Upper lobe of left lung (tissue), 6 donors: ENCODE results near the gene MSL1. TPM values are rescaled to one million over a fixed set of nuclear protein-coding genes. Genes with fewer than 3 reads are reported as not detected.

Experiments used
- ATAC-seq, 2 donors: fragments of 200-7000 bp; cut with Tn5 transposase; one replicate each; pipeline ENCODE4 v1.9.1; 2022; ENCODE audit warnings: mild to moderate bottlenecking in 2 of 2, moderate library complexity in 2 of 2; ENCODE audit not compliant: low FRiP score in 2 of 2
- DNase-seq, 2 donors: peaks; one replicate each; pipeline ENCODE4 v3.0.0-alpha.2; 2019 to 2020
- H3K27ac ChIP-seq, 4 donors: fragments of 200-600 bp; sonication (generic); one replicate each; pipeline ENCODE4 v1.5.1; 2016 to 2019
- H3K27me3 ChIP-seq, 4 donors: fragments of 200-600 bp; sonication (generic); one replicate each; pipeline ENCODE4 v1.5.1; 2017 to 2019
- H3K36me3 ChIP-seq, 4 donors: fragments of 200-600 bp; sonication (generic); one replicate each; pipeline ENCODE4 v1.5.1; 2016 to 2019
- H3K4me1 ChIP-seq, 4 donors: fragments of 200-600 bp; sonication (generic); one replicate each; pipeline ENCODE4 v1.5.1; 2018 to 2019
- H3K4me3 ChIP-seq, 4 donors: fragments of 200-600 bp; sonication (generic); one replicate each; pipeline ENCODE4 v1.5.1; 2017 to 2019; ENCODE audit warnings: mild to moderate bottlenecking in 2 of 4, moderate library complexity in 1 of 4
- H3K9me3 ChIP-seq, 4 donors: fragments of 200-600 bp; sonication (generic); one replicate each; pipeline ENCODE4 v1.5.1; 2018 to 2019
- CTCF ChIP-seq, 6 experiments: fragments of 450-650 bp in 4 of 6; fragments of 200-600 bp in 2 of 6; sonication (generic) in 2 of 6; IDR thresholded peaks; one replicate each; pipeline ENCODE4 v1.5.1; 2016 to 2019; ENCODE audit warnings: antibody characterized with exemption in 6 of 6
- EP300 ChIP-seq, 4 donors: sonication (generic); formaldehyde crosslinking; IDR thresholded peaks; one replicate each; pipeline ENCODE4 v1.5.1; 2017; ENCODE audit warnings: antibody characterized with exemption in 4 of 4, control low read depth in 2 of 4
- POLR2A ChIP-seq, 4 donors: fragments of 450-650 bp; IDR thresholded peaks; one replicate each; pipeline ENCODE4 v1.5.1; 2016 to 2017; ENCODE audit warnings: antibody characterized with exemption in 4 of 4, mild to moderate bottlenecking in 2 of 4
- POLR2AphosphoS5 ChIP-seq, 2 donors: sonication (generic); formaldehyde crosslinking; IDR thresholded peaks; one replicate each; pipeline ENCODE4 v1.5.1; 2017; ENCODE audit warnings: antibody characterized with exemption in 2 of 2
- WGBS, 2 donors: methylation state at CpG; one replicate each; pipeline ENCODE4 v1.1.5; 2017 to 2018; 5-methylcytosine and 5-hydroxymethylcytosine counted together
- total RNA-seq, 6 donors: library from RNA; depleted of rRNA in 4 of 6; stranded (reverse); fragments of >200 nt in 4 of 6; gene quantifications; one replicate each; pipeline versions ENCODE4 v1.1.0 to v1.2.1, GENCODE V29; 2016 to 2021
- donor health status: DM: no; HTN: no; CAD: no; lungs with moderate emphysema.
- donor health status: DM: no; HTN: yes; CAD: no; lungs with severe emphysema.

MSL1 gene
- total RNA-seq, 6 donors from 2014 or later: 57.6 to 240 (median 97.0) TPM

GRCh38 chr17:40097931-40098845, 23.6 kb upstream of the MSL1 start:
- ATAC-seq: peak in 1 of 2 donors; percentile 20
- peak overlapping the region in 3 of 4 donors; percentile 60 to 74 (median 71) for H3K4me3 ChIP-seq
- peak overlapping the region; percentile 87 to 99 (median 94) for H3K27ac ChIP-seq
- H3K4me1 ChIP-seq: peaks cover 66 to 90% (median 73%) of the 10 kb centered on the region in 4 donors
- peaks cover 9 to 44% (median 38%) of the 10 kb centered on the region in 4 donors for H3K36me3 ChIP-seq
- TF ChIP-seq POLR2A (IDR thresholded peaks at IDR 0.05) (peak in 2 of 4 donors; percentile 22 to 27), CTCF (IDR thresholded peaks at IDR 0.05) (no peak), POLR2AphosphoS5 (IDR thresholded peaks at IDR 0.05) (peak; percentile 59 to 92), EP300 (IDR thresholded peaks at IDR 0.05) (peak in 2 of 4 donors; percentile 43 to 95)
- H3K27me3 ChIP-seq: no peaks in the 10 kb centered on the region
- H3K9me3 ChIP-seq: no peaks in the 10 kb centered on the region
- 31 to 38% methylated on average over 9 of the region's 9 CpGs for WGBS, 2 donors
- DNase-seq: peak in 1 of 2 donors; percentile 95

- H3K4me1 ChIP-seq: peaks cover 71 to 98% (median 81%) of the 10 kb centered on the region in 4 donors
- ATAC-seq (peak; percentile 90 to 92), DNase-seq (peak; percentile 100)
- H3K9me3 ChIP-seq: no peaks in the 10 kb centered on the region
- H3K27ac ChIP-seq: peak overlapping the region; percentile 87 to 99 (median 94)
- no peaks in the 10 kb centered on the region for H3K27me3 ChIP-seq
- WGBS, 2 donors: 0 to 1% methylated on average over 24 to 47 of the region's 52 CpGs
- H3K4me3 ChIP-seq: peak overlapping the region; percentile 55 to 74 (median 66)
- peak in 3 of 4 donors; percentile 6 to 99 (median 94) for TF ChIP-seq EP300 (IDR thresholded peaks at IDR 0.05)
- TF ChIP-seq POLR2AphosphoS5 (IDR thresholded peaks at IDR 0.05): peak; percentile 94 to 95
- peak in 3 of 6 experiments; percentile 6 to 12 (median 12) for TF ChIP-seq CTCF (IDR thresholded peaks at IDR 0.05)
- peak in 3 of 4 donors; percentile 92 to 96 (median 93) for TF ChIP-seq POLR2A (IDR thresholded peaks at IDR 0.05)
- H3K36me3 ChIP-seq: peaks cover 4 to 36% (median 29%) of the 10 kb centered on the region in 4 donors
These were observed 22.7 kb upstream of the MSL1 start for GRCh38 chr17:40098846-40099618.

- ATAC-seq: peak; percentile 0
- WGBS, 2 donors: 2% methylated on average over 26 to 28 of the region's 31 CpGs
- Histone ChIP-seq H3K36me3 (peaks cover 0 to 28% (median 22%) of the 10 kb centered on the region in 4 donors), H3K4me1 (peaks cover 77 to 100% (median 88%) of the 10 kb centered on the region in 4 donors), H3K27ac (peak overlapping the region; percentile 87 to 99 (median 94)), H3K9me3 (no peaks in the 10 kb centered on the region), H3K27me3 (no peaks in the 10 kb centered on the region), H3K4me3 (peak overlapping the region; percentile 55 to 74 (median 66))
- DNase-seq: no peak
- TF ChIP-seq POLR2A (IDR thresholded peaks at IDR 0.05) (peak in 2 of 4 donors; percentile 5 to 11), CTCF (IDR thresholded peaks at IDR 0.05) (no peak)
These were observed 22.0 kb upstream of the MSL1 start for GRCh38 chr17:40099619-40100418.

GRCh38 chr17:40100419-40100668, 21.4 kb upstream of the MSL1 start, which contains the start of gene NR1D1:
NR1D1 (minus strand) TSS chr17:40100589; CDS start chr17:40100094, 495 bp downstream.
- Histone ChIP-seq H3K9me3 (no peaks in the 10 kb centered on the region), H3K4me3 (peak within 1 kb of the TSS; percentile 55 to 74 (median 66)), H3K27ac (peak within 1 kb of the TSS; percentile 87 to 99 (median 94)), H3K4me1 (peaks cover 77 to 100% (median 88%) of the 10 kb centered on the region in 4 donors), H3K36me3 (peaks cover 0 to 23% (median 17%) of the 10 kb centered on the region in 4 donors), H3K27me3 (no peaks in the 10 kb centered on the region)
- WGBS, 2 donors: 0% methylated on average over 11 to 14 of the region's 16 CpGs
- TF ChIP-seq POLR2A (IDR thresholded peaks at IDR 0.05) (peak in 3 of 4 donors; percentile 89 to 98 (median 96)), POLR2AphosphoS5 (IDR thresholded peaks at IDR 0.05) (peak in 1 of 2 donors; percentile 97), EP300 (IDR thresholded peaks at IDR 0.05) (no peak), CTCF (IDR thresholded peaks at IDR 0.05) (no peak)
- DNase-seq (no peak), ATAC-seq (no peak)
